ENCODE results near the gene POLE3.
A peak's percentile ranks its signal among the peaks of the same experiment; 100 is the strongest.
"Not testable (repeated sequence)": the region's sequence is repeated elsewhere in the genome, so short reads cannot be mapped to it uniquely, and the experiment has no call there.

POLE3 gene

GRCh38 chr9:113403646-113404045 lies 6.8 kb downstream of the POLE3 start:
- no peak for DNase-seq (ENCODE audit: low read depth, low spot score)

- peak; percentile 95 for DNase-seq (ENCODE audit: low read depth, low spot score)
Measured at GRCh38 chr9:113401027-113401792, 9.3 kb downstream of the POLE3 start, which contains the start of gene ALAD. ALAD (minus strand) TSS chr9:113401284; CDS start chr9:113393559, 7,725 bp downstream.

GRCh38 chr9:113399646-113400200 lies 10.8 kb downstream of the POLE3 start:
- DNase-seq (ENCODE audit: low read depth, low spot score) = no peak

GRCh38 chr9:113398796-113399195 lies 11.7 kb downstream of the POLE3 start:
- DNase-seq (ENCODE audit: low read depth, low spot score) = no peak

GRCh38 chr9:113397203-113397631 lies 13.3 kb downstream of the POLE3 start:
- no peak for DNase-seq (ENCODE audit: low read depth, low spot score)

- no peak for DNase-seq (ENCODE audit: low read depth, low spot score)
Measured at GRCh38 chr9:113395000-113395861, 15.2 kb downstream of the POLE3 start.

- DNase-seq (ENCODE audit: low read depth, low spot score) = no peak
Measured at GRCh38 chr9:113393281-113393680, 17.2 kb downstream of the POLE3 start.

GRCh38 chr9:113391917-113392316 lies 18.6 kb downstream of the POLE3 start:
- no peak for DNase-seq (ENCODE audit: low read depth, low spot score)

- no peak for DNase-seq (ENCODE audit: low read depth, low spot score)
Measured at GRCh38 chr9:113390192-113390960, 20.1 kb downstream of the POLE3 start.

GRCh38 chr9:113389451-113389850 lies 21.0 kb downstream of the POLE3 start:
- no peak for DNase-seq (ENCODE audit: low read depth, low spot score)

- no peak for DNase-seq (ENCODE audit: low read depth, low spot score)
Measured at GRCh38 chr9:113388833-113389232, 21.6 kb downstream of the POLE3 start.

- no peak for DNase-seq (ENCODE audit: low read depth, low spot score)
Measured at GRCh38 chr9:113387560-113388230, 22.8 kb downstream of the POLE3 start.

- no peak for DNase-seq (ENCODE audit: low read depth, low spot score)
Measured at GRCh38 chr9:113386571-113387393, 23.7 kb downstream of the POLE3 start.

- DNase-seq (ENCODE audit: low read depth, low spot score) = no peak
Measured at GRCh38 chr9:113381909-113382411, 28.5 kb downstream of the POLE3 start.

- DNase-seq (ENCODE audit: low read depth, low spot score) = not testable (repeated sequence)
Measured at GRCh38 chr9:113381441-113381840, 29.0 kb downstream of the POLE3 start.

GRCh38 chr9:113380869-113381378 lies 29.6 kb downstream of the POLE3 start:
- DNase-seq (ENCODE audit: low read depth, low spot score) = no peak

GRCh38 chr9:113379829-113380210 lies 30.7 kb downstream of the POLE3 start:
- DNase-seq (ENCODE audit: low read depth, low spot score) = not testable (repeated sequence)

- not testable (repeated sequence) for DNase-seq (ENCODE audit: low read depth, low spot score)
Measured at GRCh38 chr9:113379094-113379828, 31.2 kb downstream of the POLE3 start.
